ENCODE data around the gene ACOXL.

GRCh38 chr2:110877031-110877827, 144.9 kb downstream of the ACOXL start:
- TF ChIP-seq CTCF (IDR thresholded peaks at IDR 0.05): no peak
- no peak for TF ChIP-seq POLR2A (IDR thresholded peaks at IDR 0.05)

All from ovary (tissue), 3 donors.